NT2/D1 (cell line): ENCODE results near the gene PCSK2.

ENCODE experiments used
- YY1 ChIP-seq: IDR thresholded peaks from 2 replicates; pipeline ENCODE4 v1.6.1; 2011; ENCODE audit not compliant: insufficient read length, insufficient read depth
- ZNF274 ChIP-seq: IDR thresholded peaks from 2 replicates; pipeline ENCODE4 v1.6.1; 2011; ENCODE audit warnings: mild to moderate bottlenecking, low read depth, low read length

DNA sequence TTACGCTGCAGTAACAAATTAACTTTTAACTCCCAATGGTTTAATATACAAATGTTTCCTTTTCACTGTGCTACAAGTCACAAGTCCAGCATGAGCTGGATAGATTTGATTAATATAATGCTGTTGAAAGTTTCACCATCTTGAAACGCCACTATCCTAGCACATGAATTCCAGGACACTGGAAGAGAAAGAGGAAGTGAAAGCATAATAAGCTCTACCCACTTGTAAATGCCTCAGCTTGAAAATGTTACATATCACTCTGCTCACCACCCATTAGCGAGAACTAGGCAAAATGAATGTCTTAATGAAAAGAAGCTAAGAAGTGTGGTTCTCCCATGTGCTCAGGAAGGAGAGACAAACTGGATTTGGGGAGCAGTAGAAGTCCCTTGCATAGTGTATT lies 46.9 kb downstream of the PCSK2 start:
- TF ChIP-seq ZNF274 (no peak), YY1 (no peak)
